NCI-H187 (cell line): Measurements from ENCODE around the gene EXOSC5.
"Not testable (repeated sequence)": the region's sequence is repeated elsewhere in the genome, so short reads cannot be mapped to it uniquely, and the experiment has no call there.

Experiments
- DNase-seq, 2 experiments: peaks; one replicate each; lab custom pipeline; 2025; lab: John Stamatoyannopoulos, UW

The EXOSC5 gene

GRCh38 chr19:41405776-41406175 is 8.6 kb upstream of the EXOSC5 start:
- no peak for DNase-seq

DNA sequence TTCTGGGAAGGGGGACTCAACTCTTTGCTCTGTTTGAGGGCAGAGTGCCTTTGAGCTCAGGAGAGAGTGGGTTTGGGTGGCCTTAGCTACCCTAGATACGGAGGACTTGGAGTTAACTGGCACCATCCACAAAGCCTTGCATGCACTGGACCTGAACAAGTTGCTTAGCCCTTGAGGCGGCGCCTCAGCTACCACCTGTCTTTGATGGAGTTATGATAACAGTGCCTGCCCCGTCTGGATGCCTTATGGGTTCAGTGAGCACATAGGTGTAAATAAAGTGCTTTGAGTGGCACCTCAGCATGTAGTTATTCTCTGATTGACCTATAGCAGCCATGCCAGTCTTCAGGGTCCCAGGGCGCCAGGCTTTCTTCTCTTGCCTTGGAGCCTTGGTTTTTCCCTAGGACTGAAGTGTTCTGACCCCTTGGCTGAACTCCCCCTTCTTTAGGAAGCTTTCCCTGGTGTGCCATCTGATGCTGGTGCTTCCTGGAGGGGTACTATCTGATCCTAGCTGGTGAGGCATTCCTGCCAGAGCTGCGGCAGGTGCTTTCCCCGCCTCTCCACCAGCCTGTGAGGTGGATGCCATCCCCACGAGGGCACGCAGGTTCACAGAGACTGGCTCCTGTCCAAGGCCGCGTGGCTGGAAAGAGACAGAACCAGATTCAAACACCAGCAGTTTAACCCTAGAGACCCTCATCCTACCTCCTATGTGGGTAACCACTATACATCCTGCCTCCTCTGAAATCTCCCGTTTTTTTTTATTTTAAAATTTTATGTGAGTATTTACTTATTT is 6.2 kb upstream of the EXOSC5 start:
- peak in 1 of 2 experiments; percentile 15 for DNase-seq

GRCh38 chr19:41402010-41402409 is 4.9 kb upstream of the EXOSC5 start:
- DNase-seq: no peak

GRCh38 chr19:41401483-41401882 is 4.3 kb upstream of the EXOSC5 start:
- no peak for DNase-seq

GRCh38 chr19:41399525-41399924 is 2.4 kb upstream of the EXOSC5 start:
- DNase-seq: no peak

- no peak for DNase-seq
Observed at GRCh38 chr19:41399091-41399490, 1.9 kb upstream of the EXOSC5 start.

- no peak for DNase-seq
Observed at GRCh38 chr19:41398598-41398997, 1.4 kb upstream of the EXOSC5 start.

- no peak for DNase-seq
Observed at GRCh38 chr19:41398050-41398418, 875 bp upstream of the EXOSC5 start.

DNA sequence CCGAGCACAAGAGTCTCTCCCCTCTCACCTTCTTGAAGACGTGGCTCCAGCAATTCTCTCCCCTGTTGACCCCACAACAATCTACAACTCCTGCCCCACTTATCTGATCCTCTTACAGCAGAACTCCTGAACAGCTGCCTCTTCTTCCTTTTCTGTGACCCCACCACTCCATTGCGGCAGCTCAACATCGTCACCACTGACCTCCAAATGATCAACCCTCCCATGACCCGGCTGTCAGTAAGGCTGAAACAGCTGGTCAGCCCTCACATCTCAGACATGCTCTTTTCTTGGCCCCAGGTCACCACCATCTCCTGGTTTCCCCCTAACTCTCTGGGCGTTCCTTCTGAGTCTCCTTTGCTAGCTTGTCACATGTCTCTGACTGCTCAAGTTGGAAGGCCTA is 1.8 kb downstream of the EXOSC5 start:
- no peak for DNase-seq

GRCh38 chr19:41392775-41393174 is 4.4 kb downstream of the EXOSC5 start:
- no peak for DNase-seq

- DNase-seq: no peak
Observed at GRCh38 chr19:41391618-41392017, 5.5 kb downstream of the EXOSC5 start.

DNA sequence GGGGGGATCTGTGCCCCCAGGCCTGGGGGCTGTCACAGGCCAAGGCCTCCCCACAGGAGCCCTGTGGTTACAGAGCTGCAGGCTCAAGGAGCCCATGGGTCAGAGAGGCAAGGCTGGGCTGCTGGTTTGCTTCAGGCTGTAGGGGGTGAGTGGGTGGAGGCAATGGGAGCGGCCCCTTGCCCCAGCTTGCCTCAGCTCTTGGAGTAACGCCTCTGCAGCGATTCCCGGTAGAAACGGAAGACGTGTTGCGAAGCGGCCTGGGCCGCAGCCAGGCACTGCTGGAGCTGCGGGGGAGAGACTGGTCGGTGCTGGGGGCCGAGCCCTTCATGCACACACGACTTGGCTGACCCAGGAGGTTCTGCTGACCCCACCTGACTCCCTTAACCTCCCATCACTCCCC is 10.7 kb downstream of the EXOSC5 start:
- DNase-seq: no peak

- no peak for DNase-seq
Observed at GRCh38 chr19:41384351-41384750, 12.8 kb downstream of the EXOSC5 start.

DNA sequence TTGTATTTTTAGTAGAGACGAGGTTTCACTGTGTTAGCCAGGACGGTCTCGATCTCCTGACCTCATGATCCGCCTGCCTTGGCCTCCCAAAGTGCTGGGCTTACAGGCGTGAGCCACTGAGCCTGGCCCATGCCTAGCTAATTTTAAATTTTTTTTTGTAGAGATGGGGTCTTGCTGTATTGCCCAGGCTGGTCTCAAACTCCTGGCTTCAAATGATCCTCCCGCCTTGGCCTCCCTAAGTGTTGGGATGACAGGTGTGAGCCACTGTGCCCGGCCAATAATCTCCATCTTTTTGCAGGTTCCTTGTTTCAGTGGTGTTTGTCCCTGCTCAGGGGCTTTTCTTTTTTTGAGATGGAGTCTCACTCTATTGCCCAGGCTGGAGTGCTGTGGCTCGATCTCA is 15.6 kb downstream of the EXOSC5 start:
- not testable (repeated sequence) for DNase-seq

DNA sequence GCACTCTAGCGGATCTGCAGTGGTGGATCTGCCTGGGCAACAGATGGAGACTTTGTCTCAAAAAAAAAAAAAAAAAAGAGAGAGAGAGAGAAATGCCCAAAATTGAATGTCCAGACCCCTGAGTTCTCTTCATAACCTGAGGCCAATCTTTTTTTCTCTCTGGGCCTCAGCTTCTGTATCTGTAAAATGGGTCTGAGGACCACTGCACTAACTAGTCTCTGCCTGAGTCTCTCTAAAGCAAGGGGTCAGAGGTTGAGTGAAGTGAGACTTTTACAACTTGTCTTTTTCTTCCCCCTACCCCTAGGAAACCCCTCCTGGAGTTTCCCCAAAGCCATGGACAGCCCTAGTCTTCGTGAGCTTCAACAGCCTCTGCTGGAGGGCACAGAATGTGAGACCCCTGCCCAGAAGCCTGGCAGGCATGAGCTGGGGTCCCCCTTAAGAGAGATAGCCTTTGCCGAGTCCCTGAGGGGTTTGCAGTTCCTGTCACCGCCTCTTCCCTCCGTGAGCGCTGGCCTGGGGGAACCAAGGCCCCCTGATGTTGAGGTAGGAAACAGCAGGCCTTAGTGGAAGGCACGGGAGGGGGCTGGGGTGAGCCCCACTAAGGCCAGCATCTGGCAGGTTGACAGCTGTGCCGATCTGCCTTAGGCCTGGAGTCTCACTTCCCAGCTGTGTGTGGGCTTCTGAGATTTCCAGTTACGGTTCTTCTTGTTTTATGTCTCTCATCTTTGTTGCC is 19.0 kb downstream of the EXOSC5 start:
- no peak for DNase-seq

DNA sequence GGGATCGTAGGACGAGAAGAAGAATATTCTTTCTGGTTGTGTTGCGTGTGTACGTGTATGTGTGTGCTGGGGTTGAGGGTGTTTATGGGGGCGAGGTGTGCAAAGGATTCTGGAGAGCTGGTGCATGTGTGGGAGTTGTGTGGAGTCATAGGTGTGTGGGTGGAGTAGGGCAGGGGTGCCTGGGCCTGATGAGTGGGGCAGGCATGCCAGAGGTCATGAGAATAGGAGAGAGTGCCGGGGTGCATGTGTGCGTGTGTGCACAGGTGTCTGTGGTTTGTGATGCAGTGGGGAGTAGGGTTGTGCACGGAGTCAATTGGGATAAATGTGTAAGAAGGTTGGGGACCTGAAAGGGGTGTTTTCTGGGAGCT is 20.2 kb downstream of the EXOSC5 start:
- DNase-seq: no peak

DNA sequence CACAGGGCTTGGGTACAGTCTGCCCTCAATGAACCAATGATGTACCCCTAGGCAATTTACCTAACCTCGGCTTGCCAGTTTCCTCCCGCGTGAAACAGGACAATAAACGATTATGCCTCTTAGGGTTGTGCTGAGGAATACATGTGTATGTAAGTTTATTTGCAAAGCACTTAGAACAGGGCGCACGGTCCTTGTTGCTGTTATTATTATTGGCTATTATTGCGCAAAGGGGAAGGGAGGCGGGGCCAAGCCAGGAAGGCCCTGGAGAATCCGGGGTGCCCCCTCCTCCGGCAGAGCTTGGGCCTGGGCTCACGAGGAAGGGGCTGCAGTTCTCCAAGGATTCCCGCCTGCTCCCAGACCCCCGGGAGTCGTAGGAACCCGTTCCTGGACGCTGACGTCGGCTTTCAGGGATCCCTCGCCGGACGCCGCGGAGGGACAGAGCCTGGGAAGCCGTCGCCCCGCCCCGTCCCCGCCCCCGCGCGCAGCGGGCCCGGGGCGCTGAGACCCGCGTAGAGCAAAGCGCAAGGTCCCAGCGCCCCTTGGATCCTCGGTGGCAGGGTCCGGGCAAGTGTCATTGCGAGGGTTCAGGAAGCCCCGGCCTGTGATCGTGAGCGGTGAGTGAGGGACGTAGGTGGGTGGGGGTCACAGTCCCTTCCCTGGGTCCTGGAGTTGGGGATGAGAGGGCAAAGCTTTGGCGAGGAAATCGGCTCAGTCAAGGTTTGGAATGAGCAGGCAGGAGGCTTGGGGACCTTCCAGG is 20.7 kb downstream of the EXOSC5 start, which contains the start of gene TMEM91:
TMEM91 (plus strand) TSS at position 293 of the 757 bp plus-strand sequence. CDS start 1,777 bp downstream, outside the sequence.
- no peak for DNase-seq

DNA sequence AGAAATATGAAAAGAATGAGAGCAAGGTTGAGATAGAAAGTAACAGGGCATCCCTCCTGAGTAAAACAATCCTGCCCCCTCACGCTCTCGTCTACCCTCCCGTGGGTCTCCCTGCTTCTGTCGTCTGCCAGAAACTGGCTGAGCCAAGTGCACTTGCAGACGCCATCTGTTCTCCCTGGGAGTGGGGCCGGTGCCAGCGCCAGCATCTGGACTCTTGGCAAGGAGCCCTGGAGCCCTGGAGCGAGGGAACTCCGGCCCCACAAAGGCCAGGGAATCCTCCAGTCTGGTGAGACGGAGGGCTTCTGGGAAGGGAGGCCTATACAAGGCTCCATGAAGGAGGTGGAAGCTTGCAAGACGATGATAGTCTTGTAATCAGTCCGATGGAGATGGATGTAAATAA is 23.2 kb downstream of the EXOSC5 start:
- peak; percentile 26 to 63 for DNase-seq

- no peak for DNase-seq
Observed at GRCh38 chr19:41372501-41372900, 24.7 kb downstream of the EXOSC5 start.

- no peak for DNase-seq
Observed at GRCh38 chr19:41371541-41371940, 25.6 kb downstream of the EXOSC5 start.

DNA sequence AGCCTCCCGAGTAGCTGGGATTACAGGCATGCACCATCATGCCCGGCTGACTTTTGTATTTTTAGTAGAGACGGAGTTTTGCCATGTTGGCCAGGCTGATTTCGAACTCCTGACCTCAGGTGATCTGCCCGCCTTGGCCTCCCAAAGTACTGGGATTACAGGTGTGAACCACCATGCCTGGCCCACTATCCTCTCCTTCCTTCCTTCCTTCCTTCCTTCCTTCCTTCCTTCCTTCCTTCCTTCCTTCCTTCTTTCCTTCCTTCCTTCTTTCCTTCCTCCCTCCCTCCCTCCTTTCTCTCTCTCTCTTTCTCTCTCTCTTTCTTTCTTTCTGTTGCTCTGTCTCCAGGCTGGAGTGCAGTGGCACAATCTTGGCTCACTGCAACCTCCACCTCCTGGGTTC is 26.0 kb downstream of the EXOSC5 start:
- DNase-seq: not testable (repeated sequence)

- no peak for DNase-seq
Observed at GRCh38 chr19:41369769-41370168, 27.4 kb downstream of the EXOSC5 start.

- DNase-seq: no peak
Observed at GRCh38 chr19:41367848-41368301, 29.3 kb downstream of the EXOSC5 start.
